Measurements from ENCODE around the gene PRKCA.
"Not testable (repeated sequence)": the region's sequence is repeated elsewhere in the genome, so short reads cannot be mapped to it uniquely, and the experiment has no call there.

Gene PRKCA

GRCh38 chr17:66317629-66318028 is 15.2 kb downstream of the PRKCA start:
- H2AFZ ChIP-seq (ENCODE audit: low read depth, low read length) = no peak overlapping the region
- H3K36me3 ChIP-seq (ENCODE audit: insufficient read depth, low read length) = no peaks in the 10 kb centered on the region
- no peaks in the 10 kb centered on the region for H3K27me3 ChIP-seq (ENCODE audit: insufficient read depth, low read length)
- H3K4me3 ChIP-seq (ENCODE audit: low read length) = no peak overlapping the region
- peaks cover 10% of the 10 kb centered on the region for H3K9me3 ChIP-seq (ENCODE audit: low read length)
- no peaks in the 10 kb centered on the region for H3K4me1 ChIP-seq (ENCODE audit: insufficient read depth, low read length)

- Histone ChIP-seq H3K9me3 (ENCODE audit: low read length) (peaks cover 10% of the 10 kb centered on the region), H3K27me3 (ENCODE audit: insufficient read depth, low read length) (no peaks in the 10 kb centered on the region), H2AFZ (ENCODE audit: low read depth, low read length) (no peak overlapping the region), H3K4me1 (ENCODE audit: insufficient read depth, low read length) (no peaks in the 10 kb centered on the region), H3K36me3 (ENCODE audit: insufficient read depth, low read length) (no peaks in the 10 kb centered on the region), H3K4me3 (ENCODE audit: low read length) (no peak overlapping the region)
Observed at GRCh38 chr17:66319226-66319625, 16.8 kb downstream of the PRKCA start.

GRCh38 chr17:66322764-66323163 is 20.4 kb downstream of the PRKCA start:
- Histone ChIP-seq H3K4me3 (ENCODE audit: low read length) (no peak overlapping the region), H3K4me1 (ENCODE audit: insufficient read depth, low read length) (no peaks in the 10 kb centered on the region), H3K27me3 (ENCODE audit: insufficient read depth, low read length) (no peaks in the 10 kb centered on the region), H3K9me3 (ENCODE audit: low read length) (peaks cover 8% of the 10 kb centered on the region), H3K36me3 (ENCODE audit: insufficient read depth, low read length) (no peaks in the 10 kb centered on the region), H2AFZ (ENCODE audit: low read depth, low read length) (no peak overlapping the region)

GRCh38 chr17:66324381-66325004 is 22.1 kb downstream of the PRKCA start:
- H3K9me3 ChIP-seq (ENCODE audit: low read length) = peaks cover 11% of the 10 kb centered on the region
- H3K4me1 ChIP-seq (ENCODE audit: insufficient read depth, low read length); H3K36me3 ChIP-seq (ENCODE audit: insufficient read depth, low read length); H3K27me3 ChIP-seq (ENCODE audit: insufficient read depth, low read length); H2AFZ ChIP-seq (ENCODE audit: low read depth, low read length); H3K4me3 ChIP-seq (ENCODE audit: low read length): not testable (repeated sequence)

GRCh38 chr17:66326476-66327047 is 24.1 kb downstream of the PRKCA start:
- Histone ChIP-seq H3K27me3 (ENCODE audit: insufficient read depth, low read length) (no peaks in the 10 kb centered on the region), H3K36me3 (ENCODE audit: insufficient read depth, low read length) (peaks cover 3% of the 10 kb centered on the region), H2AFZ (ENCODE audit: low read depth, low read length) (no peak overlapping the region), H3K4me3 (ENCODE audit: low read length) (no peak overlapping the region), H3K9me3 (ENCODE audit: low read length) (peaks cover 9% of the 10 kb centered on the region), H3K4me1 (ENCODE audit: insufficient read depth, low read length) (no peaks in the 10 kb centered on the region)

GRCh38 chr17:66330646-66331037 is 28.2 kb downstream of the PRKCA start:
- Histone ChIP-seq H2AFZ (ENCODE audit: low read depth, low read length) (no peak overlapping the region), H3K4me1 (ENCODE audit: insufficient read depth, low read length) (no peaks in the 10 kb centered on the region), H3K36me3 (ENCODE audit: insufficient read depth, low read length) (peaks cover 3% of the 10 kb centered on the region), H3K27me3 (ENCODE audit: insufficient read depth, low read length) (no peaks in the 10 kb centered on the region), H3K9me3 (ENCODE audit: low read length) (peaks cover 4% of the 10 kb centered on the region), H3K4me3 (ENCODE audit: low read length) (no peak overlapping the region)

GRCh38 chr17:66331038-66331816 is 28.8 kb downstream of the PRKCA start:
- H3K27me3 ChIP-seq (ENCODE audit: insufficient read depth, low read length) = no peaks in the 10 kb centered on the region
- H2AFZ ChIP-seq (ENCODE audit: low read depth, low read length) = no peak overlapping the region

GRCh38 chr17:66335797-66336196 is 33.4 kb downstream of the PRKCA start:
- Histone ChIP-seq H3K9me3 (ENCODE audit: low read length) (no peaks in the 10 kb centered on the region), H3K4me1 (ENCODE audit: insufficient read depth, low read length) (no peaks in the 10 kb centered on the region), H3K36me3 (ENCODE audit: insufficient read depth, low read length) (no peaks in the 10 kb centered on the region), H3K27me3 (ENCODE audit: insufficient read depth, low read length) (no peaks in the 10 kb centered on the region), H2AFZ (ENCODE audit: low read depth, low read length) (no peak overlapping the region), H3K4me3 (ENCODE audit: low read length) (no peak overlapping the region)

More at GRCh38 chr17:66331038-66331816, 28.8 kb downstream of the PRKCA start:
- H3K9me3 ChIP-seq (ENCODE audit: low read length) = peaks cover 4% of the 10 kb centered on the region
- H3K4me1 ChIP-seq (ENCODE audit: insufficient read depth, low read length) = no peaks in the 10 kb centered on the region
- H3K4me3 ChIP-seq (ENCODE audit: low read length) = no peak overlapping the region
- H3K36me3 ChIP-seq (ENCODE audit: insufficient read depth, low read length) = peaks cover 3% of the 10 kb centered on the region

GRCh38 chr17:66337268-66337667 is 34.9 kb downstream of the PRKCA start:
- no peaks in the 10 kb centered on the region for H3K36me3 ChIP-seq (ENCODE audit: insufficient read depth, low read length)
- no peak overlapping the region for H3K4me3 ChIP-seq (ENCODE audit: low read length)
- H3K27me3 ChIP-seq (ENCODE audit: insufficient read depth, low read length) = no peaks in the 10 kb centered on the region
- H3K9me3 ChIP-seq (ENCODE audit: low read length) = no peaks in the 10 kb centered on the region
- no peaks in the 10 kb centered on the region for H3K4me1 ChIP-seq (ENCODE audit: insufficient read depth, low read length)
- H2AFZ ChIP-seq (ENCODE audit: low read depth, low read length) = no peak overlapping the region

GRCh38 chr17:66337866-66338485 is 35.6 kb downstream of the PRKCA start:
- no peaks in the 10 kb centered on the region for H3K4me1 ChIP-seq (ENCODE audit: insufficient read depth, low read length)
- H3K36me3 ChIP-seq (ENCODE audit: insufficient read depth, low read length) = no peaks in the 10 kb centered on the region
- no peaks in the 10 kb centered on the region for H3K9me3 ChIP-seq (ENCODE audit: low read length)
- H3K4me3 ChIP-seq (ENCODE audit: low read length) = no peak overlapping the region
- H3K27me3 ChIP-seq (ENCODE audit: insufficient read depth, low read length) = no peaks in the 10 kb centered on the region
- H2AFZ ChIP-seq (ENCODE audit: low read depth, low read length) = no peak overlapping the region

GRCh38 chr17:66338937-66339336 is 36.5 kb downstream of the PRKCA start:
- Histone ChIP-seq H3K4me1 (ENCODE audit: insufficient read depth, low read length) (no peaks in the 10 kb centered on the region), H3K9me3 (ENCODE audit: low read length) (no peaks in the 10 kb centered on the region), H3K27me3 (ENCODE audit: insufficient read depth, low read length) (no peaks in the 10 kb centered on the region), H3K4me3 (ENCODE audit: low read length) (no peak overlapping the region), H2AFZ (ENCODE audit: low read depth, low read length) (no peak overlapping the region), H3K36me3 (ENCODE audit: insufficient read depth, low read length) (no peaks in the 10 kb centered on the region)

GRCh38 chr17:66339561-66339960 is 37.1 kb downstream of the PRKCA start:
- Histone ChIP-seq H3K27me3 (ENCODE audit: insufficient read depth, low read length) (no peaks in the 10 kb centered on the region), H3K9me3 (ENCODE audit: low read length) (no peaks in the 10 kb centered on the region), H3K36me3 (ENCODE audit: insufficient read depth, low read length) (no peaks in the 10 kb centered on the region), H2AFZ (ENCODE audit: low read depth, low read length) (no peak overlapping the region), H3K4me1 (ENCODE audit: insufficient read depth, low read length) (no peaks in the 10 kb centered on the region), H3K4me3 (ENCODE audit: low read length) (no peak overlapping the region)

- H3K36me3 ChIP-seq (ENCODE audit: insufficient read depth, low read length) = no peaks in the 10 kb centered on the region
- H2AFZ ChIP-seq (ENCODE audit: low read depth, low read length) = no peak overlapping the region
- H3K4me1 ChIP-seq (ENCODE audit: insufficient read depth, low read length) = peaks cover 6% of the 10 kb centered on the region
- no peaks in the 10 kb centered on the region for H3K9me3 ChIP-seq (ENCODE audit: low read length)
- H3K4me3 ChIP-seq (ENCODE audit: low read length) = no peak overlapping the region
- H3K27me3 ChIP-seq (ENCODE audit: insufficient read depth, low read length) = no peaks in the 10 kb centered on the region
Observed at GRCh38 chr17:66340720-66341119, 38.3 kb downstream of the PRKCA start.

All from neuron (in vitro differentiated cells).